Left ventricle myocardium inferior (tissue), 1 donor: ENCODE results near the gene BABAM1. TPM values are rescaled to one million over a fixed set of nuclear protein-coding genes. Genes with fewer than 3 reads are reported as not detected.

Experiments
- DNase-seq: peaks from one replicate; pipeline ENCODE4 v3.0.0-alpha.2; 2020
- H3K27ac ChIP-seq: fragments of 200-600 bp; replicated peaks from 2 replicates; pipeline ENCODE4 v1.8.0; 2021
- H3K27me3 ChIP-seq: fragments of 200-600 bp; 2 replicates; pipeline ENCODE4 v1.8.0; 2021; ENCODE audit warnings: low read depth
- H3K36me3 ChIP-seq: fragments of 200-600 bp; 2 replicates; pipeline ENCODE4 v1.8.0; 2021
- H3K4me1 ChIP-seq: fragments of 200-600 bp; 2 replicates; pipeline ENCODE4 v1.8.0; 2021
- H3K4me3 ChIP-seq: fragments of 200-600 bp; 2 replicates; pipeline ENCODE4 v1.8.0; 2021; ENCODE audit warnings: mild to moderate bottlenecking, moderate library complexity
- H3K9me3 ChIP-seq: fragments of 200-600 bp; replicated peaks from 2 replicates; pipeline ENCODE4 v1.8.0; 2021
- CTCF ChIP-seq: fragments of 200-600 bp; IDR thresholded peaks from 2 replicates; pipeline ENCODE4 v1.8.0; 2021; ENCODE audit warnings: antibody characterized with exemption, mild to moderate bottlenecking, borderline replicate concordance
- intact Hi-C: fragments of 100-400 bp; cut with micrococcal nuclease; formaldehyde crosslinking; loops from one replicate; pipeline ENCODE4 v1.11.0; 2022
- total RNA-seq: library from RNA; stranded (reverse); fragmentation: NEBNext Ultra II Directional; extraction: Animal tissue kit (Norgen Biotek cat#: 25700); gene quantifications from one replicate; pipeline ENCODE4 v1.2.1, GENCODE V29; 2021
- donor health status: DM: no; HTN: yes; CAD: no; lungs with severe emphysema.

BABAM1 gene
- total RNA-seq, 1 donor from 2014 or later: 72.7 TPM

- Histone ChIP-seq H3K27ac (no peak overlapping the region), H3K27me3 (no peaks in the 10 kb centered on the region), H3K9me3 (peaks cover 13% of the 10 kb centered on the region), H3K4me3 (peak overlapping the region; percentile 1), H3K4me1 (peaks cover 15% of the 10 kb centered on the region), H3K36me3 (peaks cover 16% of the 10 kb centered on the region)
- peak; percentile 92 for TF ChIP-seq CTCF
- peak; percentile 78 for DNase-seq
- intact Hi-C loops: no loop called here
These were observed 6.4 kb upstream of the BABAM1 start for GRCh38 chr19:17260842-17261325.

GRCh38 chr19:17262557-17262956 is 4.7 kb upstream of the BABAM1 start:
- Histone ChIP-seq H3K36me3 (peaks cover 16% of the 10 kb centered on the region), H3K4me1 (peaks cover 23% of the 10 kb centered on the region), H3K27me3 (no peaks in the 10 kb centered on the region), H3K4me3 (peak overlapping the region; percentile 71), H3K9me3 (peaks cover 13% of the 10 kb centered on the region), H3K27ac (peak overlapping the region; percentile 90)
- DNase-seq: no peak
- intact Hi-C loops: no loop called here
- no peak for TF ChIP-seq CTCF

- peak overlapping the region; percentile 71 for H3K4me3 ChIP-seq
- H3K36me3 ChIP-seq: peaks cover 12% of the 10 kb centered on the region
- no peaks in the 10 kb centered on the region for H3K27me3 ChIP-seq
- peaks cover 12% of the 10 kb centered on the region for H3K9me3 ChIP-seq
- intact Hi-C loops: no loop called here
- no peak for DNase-seq
- TF ChIP-seq CTCF: no peak
- peak overlapping the region; percentile 90 for H3K27ac ChIP-seq
- peaks cover 36% of the 10 kb centered on the region for H3K4me1 ChIP-seq
These were observed 3.3 kb upstream of the BABAM1 start for GRCh38 chr19:17263712-17264640.

- H3K4me3 ChIP-seq: peak within 1 kb of the TSS; percentile 71
- no peaks in the 10 kb centered on the region for H3K27me3 ChIP-seq
- peak; percentile 52 for DNase-seq
- TF ChIP-seq CTCF: no peak
- peaks cover 36% of the 10 kb centered on the region for H3K4me1 ChIP-seq
- intact Hi-C loops: no loop called here
- H3K27ac ChIP-seq: peak within 1 kb of the TSS; percentile 90
- peaks cover 14% of the 10 kb centered on the region for H3K36me3 ChIP-seq
- peaks cover 5% of the 10 kb centered on the region for H3K9me3 ChIP-seq
These were observed 2.6 kb upstream of the BABAM1 start, which contains the start of gene USHBP1 for GRCh38 chr19:17264641-17264979. TSS of gene USHBP1 (minus strand) at chr19:17264745. CDS start at chr19:17264299, 446 bp downstream.

GRCh38 chr19:17266026-17266425 is 1.2 kb upstream of the BABAM1 start:
- H3K27ac ChIP-seq: peak overlapping the region; percentile 90
- intact Hi-C loops: no loop called here
- H3K9me3 ChIP-seq: no peaks in the 10 kb centered on the region
- DNase-seq: no peak
- no peak for TF ChIP-seq CTCF
- peaks cover 24% of the 10 kb centered on the region for H3K36me3 ChIP-seq
- H3K4me3 ChIP-seq: no peak overlapping the region
- H3K4me1 ChIP-seq: peaks cover 36% of the 10 kb centered on the region
- H3K27me3 ChIP-seq: no peaks in the 10 kb centered on the region
